Upper lobe of left lung (tissue), 4 donors: Measurements from ENCODE around the gene FAM149B1.

Source experiments
- EP300 ChIP-seq, 4 donors: sonication (generic); formaldehyde crosslinking; IDR thresholded peaks; one replicate each; pipeline ENCODE4 v1.5.1; 2017; ENCODE audit warnings: antibody characterized with exemption in 4 of 4, control low read depth in 2 of 4
- POLR2AphosphoS5 ChIP-seq, 2 donors: sonication (generic); formaldehyde crosslinking; IDR thresholded peaks; one replicate each; pipeline ENCODE4 v1.5.1; 2017; ENCODE audit warnings: antibody characterized with exemption in 2 of 2
- TF ChIP-seq, protein P1 (sequence below), 6 experiments: fragments of 450-650 bp in 4 of 6; fragments of 200-600 bp in 2 of 6; sonication (generic) in 2 of 6; IDR thresholded peaks; one replicate each; pipeline ENCODE4 v1.5.1; 2016 to 2019; ENCODE audit warnings: antibody characterized with exemption in 6 of 6

GRCh38 chr10:73225518-73225917, 57.6 kb downstream of the FAM149B1 start:
- TF ChIP-seq, protein P1, sequence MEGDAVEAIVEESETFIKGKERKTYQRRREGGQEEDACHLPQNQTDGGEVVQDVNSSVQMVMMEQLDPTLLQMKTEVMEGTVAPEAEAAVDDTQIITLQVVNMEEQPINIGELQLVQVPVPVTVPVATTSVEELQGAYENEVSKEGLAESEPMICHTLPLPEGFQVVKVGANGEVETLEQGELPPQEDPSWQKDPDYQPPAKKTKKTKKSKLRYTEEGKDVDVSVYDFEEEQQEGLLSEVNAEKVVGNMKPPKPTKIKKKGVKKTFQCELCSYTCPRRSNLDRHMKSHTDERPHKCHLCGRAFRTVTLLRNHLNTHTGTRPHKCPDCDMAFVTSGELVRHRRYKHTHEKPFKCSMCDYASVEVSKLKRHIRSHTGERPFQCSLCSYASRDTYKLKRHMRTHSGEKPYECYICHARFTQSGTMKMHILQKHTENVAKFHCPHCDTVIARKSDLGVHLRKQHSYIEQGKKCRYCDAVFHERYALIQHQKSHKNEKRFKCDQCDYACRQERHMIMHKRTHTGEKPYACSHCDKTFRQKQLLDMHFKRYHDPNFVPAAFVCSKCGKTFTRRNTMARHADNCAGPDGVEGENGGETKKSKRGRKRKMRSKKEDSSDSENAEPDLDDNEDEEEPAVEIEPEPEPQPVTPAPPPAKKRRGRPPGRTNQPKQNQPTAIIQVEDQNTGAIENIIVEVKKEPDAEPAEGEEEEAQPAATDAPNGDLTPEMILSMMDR (IDR thresholded peaks at IDR 0.05) = no peak
- TF ChIP-seq POLR2AphosphoS5 (IDR thresholded peaks at IDR 0.05) = no peak
- TF ChIP-seq EP300 (IDR thresholded peaks at IDR 0.05) = no peak
